Stimulated activated CD4-positive, alpha-beta T cell treated with anti-CD3 and anti-CD28 coated beads, TNF-alpha, amount 100 ng/mL, for 1 hour (primary cell): ENCODE measurements around the gene SLC9A4.

Source experiments
- DNase-seq, 3 donors: peaks; one replicate each; pipeline ENCODE4 v3.0.0-alpha.2; 2020; ENCODE audit warnings: low read depth in 3 of 3, low spot score in 1 of 3

SLC9A4 gene

DNA sequence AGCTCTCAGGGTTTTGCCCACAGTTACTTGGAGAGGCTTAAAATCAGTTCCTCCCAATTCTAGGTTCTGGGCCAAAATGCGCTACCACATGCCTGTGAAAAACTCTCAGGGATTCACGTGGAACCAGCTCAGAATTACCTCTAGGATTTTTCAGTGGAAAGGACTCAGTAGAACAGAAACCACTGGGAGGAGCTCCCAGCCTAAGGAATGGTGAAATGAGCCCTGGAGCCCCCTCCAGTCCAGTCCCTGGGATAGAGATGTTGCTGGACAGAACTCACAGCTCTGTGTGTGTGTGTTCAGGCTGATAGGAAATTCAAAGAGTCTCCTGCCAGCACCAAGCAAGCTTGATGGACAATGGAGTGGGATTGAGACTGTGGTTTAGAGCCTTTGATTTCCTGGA is 21.1 kb upstream of the SLC9A4 start:
- DNase-seq, result no peak

DNA sequence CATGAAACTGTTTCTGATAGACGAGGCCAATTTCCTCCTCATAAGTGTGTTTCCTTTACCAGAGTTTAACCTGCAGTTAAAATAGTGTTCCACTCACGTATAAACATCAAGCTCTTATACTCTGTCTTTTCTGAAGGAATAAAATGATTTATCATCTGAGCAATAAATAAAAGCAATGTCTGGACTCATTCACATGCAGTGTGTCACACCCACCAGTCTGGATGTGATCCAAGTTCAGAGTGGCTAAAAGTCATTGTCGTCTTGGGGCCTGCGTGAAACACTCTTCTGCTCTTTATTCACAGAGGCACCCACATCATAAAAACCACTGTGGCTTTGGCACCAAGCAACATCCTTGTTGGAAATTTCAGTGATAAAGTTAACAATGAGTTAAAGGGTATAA is 19.5 kb upstream of the SLC9A4 start:
- no peak for DNase-seq

DNA sequence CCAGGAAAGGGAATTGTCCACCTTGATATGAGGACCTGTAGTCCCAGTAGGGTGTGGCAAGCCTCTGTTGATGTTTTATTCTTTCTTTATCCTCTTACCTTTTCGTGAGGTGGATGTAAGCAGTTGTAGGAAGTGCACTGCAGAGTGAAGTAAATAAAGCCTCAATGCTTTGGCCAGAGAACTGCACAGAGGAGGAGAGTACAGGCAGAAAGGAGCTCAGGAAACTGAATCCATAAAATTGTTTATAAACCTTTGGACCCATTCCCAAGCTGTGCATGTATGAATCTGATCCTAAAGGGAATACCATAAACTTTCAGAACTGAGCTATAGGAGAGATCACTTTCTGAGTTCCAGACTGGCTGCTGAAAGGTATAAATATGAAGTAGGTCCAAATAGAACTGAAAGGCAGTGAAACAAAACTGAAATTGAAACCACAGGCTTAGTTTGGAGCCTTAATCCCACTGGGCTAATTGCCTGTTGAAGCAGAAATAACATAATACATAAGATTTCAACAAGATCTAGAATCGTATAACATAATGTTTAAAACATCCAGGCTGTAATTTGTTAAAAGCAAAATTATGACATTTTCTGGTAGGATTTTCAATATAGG is 17.9 kb upstream of the SLC9A4 start:
- no peak for DNase-seq

DNA sequence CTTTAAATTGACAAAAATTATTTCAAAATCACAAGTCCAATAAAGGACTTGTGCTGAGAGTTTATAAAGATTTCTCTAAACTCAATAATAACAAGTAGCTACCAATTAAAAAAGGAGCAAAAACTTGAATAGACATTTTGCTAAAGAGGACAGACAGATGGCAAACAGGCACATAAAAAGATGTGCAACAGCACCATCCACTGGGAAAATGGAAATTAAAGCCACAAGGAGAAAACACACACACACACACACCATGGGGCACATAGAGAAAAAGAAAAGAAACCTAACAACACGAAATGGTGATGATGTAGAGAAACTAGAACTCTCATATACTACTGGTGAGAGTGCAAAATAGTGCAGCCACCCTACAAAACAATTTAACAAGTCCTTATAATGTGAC is 12.6 kb upstream of the SLC9A4 start:
- DNase-seq, result no peak

DNA sequence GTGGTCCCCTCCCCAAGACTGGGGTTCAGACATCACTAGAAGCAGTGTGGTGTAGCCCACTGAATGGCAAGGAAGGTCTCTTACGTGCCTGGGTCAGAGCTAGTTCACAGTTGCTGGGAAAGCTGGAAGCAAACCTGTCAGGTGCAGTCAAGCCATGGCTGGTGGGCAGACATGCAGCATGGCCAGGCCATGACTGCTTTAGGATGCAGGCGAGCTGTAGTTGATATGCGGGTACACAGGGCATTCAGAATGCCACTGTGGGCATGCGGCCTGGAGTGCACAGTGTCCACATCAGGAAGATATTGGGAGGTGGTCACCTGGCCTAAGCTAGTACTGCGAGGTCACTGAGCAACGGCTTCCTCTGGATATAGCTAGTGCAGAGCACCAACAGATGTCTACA is 11.8 kb upstream of the SLC9A4 start:
- no peak for DNase-seq

DNA sequence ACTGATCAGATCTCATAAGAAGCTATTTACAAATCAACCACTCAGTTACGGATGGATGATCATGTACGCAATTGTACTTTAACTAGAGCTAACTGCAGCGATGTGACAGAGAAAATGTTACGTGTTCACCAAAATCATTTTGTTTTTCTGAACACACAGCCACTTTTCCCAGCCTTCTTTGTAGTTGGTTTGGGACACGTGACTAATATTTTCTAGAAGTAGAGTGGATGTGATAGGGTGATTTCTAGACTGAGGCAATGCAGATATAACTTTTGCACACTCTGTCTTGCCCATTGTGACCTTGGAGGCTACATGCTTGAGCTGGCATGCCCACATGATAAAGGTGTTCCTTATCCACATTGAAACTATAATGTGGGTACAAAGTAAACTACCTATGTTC is 9.9 kb upstream of the SLC9A4 start:
- no peak for DNase-seq

DNA sequence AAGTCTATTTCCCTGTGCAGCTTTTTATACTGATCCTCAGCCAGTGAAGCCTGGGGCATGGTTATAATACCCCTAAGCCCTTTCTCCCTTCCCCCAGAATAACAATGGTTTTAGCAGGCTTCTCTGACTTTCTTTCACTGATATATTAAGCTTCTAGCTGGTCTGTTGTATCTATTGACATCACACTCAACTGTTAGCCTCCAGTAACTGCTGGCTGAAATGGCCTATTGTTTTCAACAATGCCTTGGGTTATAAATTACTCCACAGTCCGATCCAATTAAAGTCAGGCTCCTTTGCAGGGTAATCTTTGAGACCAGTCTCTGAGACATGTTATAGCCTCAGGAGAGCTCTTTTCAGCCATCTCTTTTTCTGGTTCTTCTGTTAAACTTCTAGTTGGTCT is 2.9 kb upstream of the SLC9A4 start:
- no peak for DNase-seq

DNA sequence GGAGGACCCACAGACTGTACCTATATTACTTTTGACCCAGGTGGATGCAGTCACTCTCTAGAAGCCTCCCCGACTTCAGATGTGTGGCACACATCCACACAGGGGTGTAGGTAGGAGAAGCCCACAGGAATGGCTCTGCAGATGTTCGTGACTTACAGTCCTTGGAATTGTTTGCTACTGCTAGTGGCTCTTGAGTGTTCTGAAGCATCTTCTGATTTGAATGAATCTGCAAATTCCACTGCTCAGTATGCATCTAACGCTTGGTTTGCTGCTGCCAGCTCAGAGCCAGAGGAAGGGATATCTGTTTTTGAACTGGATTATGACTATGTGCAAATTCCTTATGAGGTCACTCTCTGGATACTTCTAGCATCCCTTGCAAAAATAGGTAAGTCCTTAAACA is 605 bp downstream of the SLC9A4 start:
- no peak for DNase-seq

DNA sequence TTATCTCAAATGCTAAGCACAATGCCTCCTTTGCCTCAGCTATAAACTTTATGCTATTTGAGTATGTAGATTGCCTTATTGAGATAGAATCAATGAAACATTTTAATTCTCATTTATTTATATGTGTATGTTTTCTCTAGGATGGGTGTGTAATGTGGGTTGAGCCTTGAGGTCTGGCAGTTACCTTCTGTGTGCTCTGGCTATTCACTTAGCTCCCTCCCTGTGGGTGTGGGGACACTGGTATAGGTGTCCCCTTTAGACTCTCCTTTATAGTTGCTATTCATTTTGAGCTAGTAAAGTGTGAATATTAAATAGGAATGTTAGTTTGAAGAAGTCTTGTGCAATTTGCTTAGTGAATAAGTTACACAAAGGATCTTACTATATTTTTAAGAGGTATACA is 1.8 kb downstream of the SLC9A4 start:
- no peak for DNase-seq

DNA sequence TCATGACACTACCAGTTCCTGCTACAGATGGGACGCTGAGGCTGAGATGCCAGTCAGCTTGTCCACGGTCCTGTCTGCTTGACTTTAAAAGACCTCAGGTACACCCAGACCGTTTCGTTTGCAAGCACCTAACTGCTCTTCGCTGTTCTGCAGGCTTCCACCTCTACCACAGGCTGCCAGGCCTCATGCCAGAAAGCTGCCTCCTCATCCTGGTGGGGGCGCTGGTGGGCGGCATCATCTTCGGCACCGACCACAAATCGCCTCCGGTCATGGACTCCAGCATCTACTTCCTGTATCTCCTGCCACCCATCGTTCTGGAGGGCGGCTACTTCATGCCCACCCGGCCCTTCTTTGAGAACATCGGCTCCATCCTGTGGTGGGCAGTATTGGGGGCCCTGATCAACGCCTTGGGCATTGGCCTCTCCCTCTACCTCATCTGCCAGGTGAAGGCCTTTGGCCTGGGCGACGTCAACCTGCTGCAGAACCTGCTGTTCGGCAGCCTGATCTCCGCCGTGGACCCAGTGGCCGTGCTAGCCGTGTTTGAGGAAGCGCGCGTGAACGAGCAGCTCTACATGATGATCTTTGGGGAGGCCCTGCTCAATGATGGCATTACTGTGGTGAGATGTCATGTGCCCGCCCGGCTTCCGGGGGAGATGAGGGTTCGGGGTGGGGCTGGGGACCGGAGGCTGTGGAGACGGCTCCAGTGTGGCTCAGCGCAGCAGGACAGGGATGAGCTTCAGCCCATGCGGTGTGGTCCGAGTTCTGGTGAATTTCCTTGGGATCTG is 5.9 kb downstream of the SLC9A4 start:
- DNase-seq, result no peak

DNA sequence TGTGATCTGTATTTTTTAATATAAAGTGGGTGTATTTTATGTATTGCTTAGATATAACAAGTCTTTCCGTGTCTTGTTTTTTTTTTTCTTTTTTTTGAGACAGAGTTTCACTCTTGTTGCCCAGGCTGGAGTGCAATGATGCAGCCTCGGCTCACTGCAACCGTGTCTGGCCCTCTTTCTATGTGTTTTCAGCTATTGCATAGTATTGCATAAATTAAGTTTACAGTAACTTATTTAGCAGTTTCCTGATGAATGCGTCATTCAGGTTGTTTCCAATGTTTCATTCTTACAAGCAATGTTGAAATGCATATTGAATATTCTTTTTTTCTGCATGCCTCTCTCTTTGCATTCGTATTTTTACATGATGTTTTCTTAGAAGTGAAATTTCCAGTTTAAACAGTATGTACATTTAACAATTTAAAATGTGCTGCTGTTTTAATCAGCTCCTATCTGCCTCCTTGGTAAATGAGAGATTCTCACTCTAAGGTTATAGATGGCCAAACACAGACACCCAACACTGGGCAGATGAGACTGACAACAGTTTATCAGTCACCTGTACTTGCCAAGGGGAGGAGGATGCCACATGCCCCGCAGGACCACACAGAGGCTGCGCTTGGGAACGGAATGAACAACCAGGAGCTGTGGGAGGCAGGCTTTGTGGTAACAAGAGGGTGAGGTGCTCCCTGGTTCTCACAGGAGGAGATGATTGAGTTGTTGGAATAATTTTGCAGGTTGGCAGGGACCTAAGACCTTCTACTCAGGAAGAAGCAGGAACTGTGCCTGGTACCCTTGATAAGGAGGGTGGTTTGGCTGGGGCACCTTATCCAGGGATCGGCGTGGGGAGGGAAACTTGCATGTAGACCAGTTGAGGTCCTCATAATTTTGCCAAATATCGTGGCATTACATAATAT is 7.5 kb downstream of the SLC9A4 start:
- no peak for DNase-seq

DNA sequence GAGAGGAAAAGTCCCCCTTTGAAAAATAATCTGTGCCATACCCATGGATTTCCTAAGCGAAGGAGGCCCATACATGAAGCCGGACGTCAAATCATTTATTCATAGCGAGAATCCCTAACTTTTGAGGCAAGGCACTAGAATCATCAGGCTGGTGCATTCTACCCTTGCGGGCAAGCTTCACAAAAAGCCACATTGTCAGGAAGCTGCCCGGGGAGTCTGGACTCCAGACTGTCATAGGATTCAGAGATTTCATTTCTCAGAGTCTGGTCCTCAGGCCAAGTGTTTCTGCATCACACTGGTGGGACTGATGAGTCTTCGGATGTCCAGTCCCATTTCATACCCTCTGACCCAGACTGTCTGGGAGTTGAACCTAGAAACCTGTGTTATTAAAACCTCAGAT is 8.9 kb downstream of the SLC9A4 start:
- no peak for DNase-seq

DNA sequence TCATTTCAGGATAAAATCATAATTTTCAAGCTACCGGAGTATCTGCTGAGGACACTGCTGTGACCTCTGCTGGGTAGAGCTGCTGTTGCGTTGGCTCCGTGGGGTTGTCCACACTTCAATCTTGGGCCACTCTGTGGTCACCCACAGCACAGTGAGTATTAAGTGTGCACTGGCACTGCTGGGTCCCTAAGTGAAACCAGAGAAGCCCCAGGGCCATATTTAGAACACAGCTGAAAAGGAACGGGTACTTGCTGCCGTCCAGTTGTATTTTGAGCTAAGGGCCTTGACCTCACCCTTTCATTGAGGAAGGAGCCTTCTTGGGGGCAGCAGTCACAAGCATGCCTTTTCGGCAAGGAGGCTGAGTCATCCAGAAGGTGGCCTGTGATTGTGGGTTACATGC is 10.1 kb downstream of the SLC9A4 start:
- no peak for DNase-seq

DNA sequence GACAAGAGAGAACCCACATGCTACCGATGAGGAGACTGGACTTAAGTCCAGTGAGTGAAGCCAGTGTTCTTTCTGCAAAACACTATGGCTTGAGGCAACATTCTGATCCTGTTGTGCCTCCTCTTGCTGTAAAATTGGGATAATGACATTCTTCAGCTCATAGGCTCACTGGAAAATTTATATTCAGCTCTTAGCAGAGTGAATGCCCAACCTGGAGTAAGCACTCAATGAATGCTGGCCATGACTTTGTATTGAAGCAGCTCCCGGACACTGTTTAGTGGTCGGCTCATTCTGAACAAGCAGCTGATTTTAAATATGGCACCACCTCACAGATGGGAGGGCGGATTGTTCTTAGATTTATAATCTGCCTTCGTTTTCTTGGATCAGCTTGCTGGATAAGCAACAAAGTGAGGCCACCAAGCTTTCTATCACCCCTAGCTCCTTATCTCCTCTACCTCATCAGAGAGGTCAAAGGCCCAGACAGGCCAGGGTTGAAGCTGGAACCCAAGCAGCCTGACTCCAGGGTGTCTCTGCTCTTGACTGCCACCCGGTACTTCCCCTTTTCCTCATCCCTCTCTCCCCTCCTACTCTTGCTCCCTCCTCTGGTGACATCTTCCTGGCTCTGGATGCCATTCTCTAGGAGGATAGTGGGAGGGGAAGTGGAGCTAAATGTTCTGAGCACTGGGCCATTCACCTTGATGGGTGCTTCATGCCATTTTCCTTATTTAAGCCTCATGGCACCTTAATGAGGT is 11.5 kb downstream of the SLC9A4 start:
- no peak for DNase-seq

DNA sequence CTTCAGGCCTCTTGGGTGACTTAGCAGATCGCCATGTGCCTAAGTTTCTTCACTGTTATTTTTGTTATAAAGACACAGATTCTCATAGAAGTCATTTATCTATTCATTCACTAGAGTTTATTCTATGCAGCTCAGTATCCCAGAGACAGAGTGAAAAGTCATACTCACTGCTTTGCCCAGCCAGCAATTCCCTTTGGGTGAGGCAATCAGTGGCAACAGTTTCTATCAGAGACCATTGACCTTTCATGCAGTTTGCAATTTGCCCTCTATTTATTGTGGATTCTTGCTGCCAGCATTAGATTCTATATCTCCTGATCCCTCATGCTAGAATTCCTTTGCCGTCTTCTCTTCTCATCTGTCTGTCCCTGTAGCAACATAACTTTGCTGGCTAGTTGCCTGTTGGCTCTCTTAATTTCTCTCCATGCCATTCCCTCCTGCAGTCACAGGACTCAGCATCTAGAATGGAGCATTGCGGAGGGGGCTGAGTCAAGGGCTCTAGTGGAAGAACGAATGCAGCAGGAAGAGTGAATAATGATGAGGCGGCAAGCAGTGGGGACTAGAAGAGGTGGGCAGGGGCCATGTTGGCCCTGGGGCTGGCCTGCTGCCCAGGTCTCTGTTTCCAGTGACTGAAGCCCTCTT is 12.2 kb downstream of the SLC9A4 start:
- DNase-seq, result no peak

DNA sequence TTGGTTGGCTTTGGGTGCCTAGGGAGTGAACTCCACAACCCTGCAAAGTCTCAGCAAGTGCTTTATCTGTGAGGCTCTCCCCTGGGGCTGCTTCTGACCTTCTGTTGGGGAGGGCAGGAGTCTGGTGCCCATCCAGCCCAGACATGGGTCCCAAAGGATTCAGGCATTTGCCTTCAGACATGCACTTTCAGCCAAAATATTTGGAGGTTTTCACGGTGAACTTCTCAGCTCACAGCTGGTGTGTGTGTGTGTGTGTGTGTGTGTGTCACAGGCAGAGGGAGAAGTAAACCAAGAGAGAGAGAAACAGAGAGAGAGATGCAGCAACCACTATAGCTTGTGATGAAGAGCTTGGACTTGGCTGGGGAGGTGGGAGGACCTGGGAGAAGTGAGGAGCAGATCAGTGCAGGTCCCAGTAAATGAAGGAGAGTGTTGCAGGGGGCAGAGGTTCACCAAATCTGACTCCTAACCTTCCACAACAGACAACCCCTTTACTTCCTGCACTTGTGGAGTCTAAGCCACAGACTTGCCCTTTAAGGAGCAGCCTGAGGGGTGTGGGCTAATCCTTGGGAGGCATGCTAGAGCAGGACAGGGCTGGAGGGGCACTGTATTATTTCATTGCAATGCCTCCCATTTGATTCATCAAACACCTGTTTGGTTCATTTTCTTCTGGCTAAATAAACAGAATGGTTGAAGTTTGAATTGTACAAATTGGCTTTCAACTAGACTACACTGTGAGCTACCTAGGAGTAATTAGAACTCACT is 14.1 kb downstream of the SLC9A4 start:
- DNase-seq, result no peak

DNA sequence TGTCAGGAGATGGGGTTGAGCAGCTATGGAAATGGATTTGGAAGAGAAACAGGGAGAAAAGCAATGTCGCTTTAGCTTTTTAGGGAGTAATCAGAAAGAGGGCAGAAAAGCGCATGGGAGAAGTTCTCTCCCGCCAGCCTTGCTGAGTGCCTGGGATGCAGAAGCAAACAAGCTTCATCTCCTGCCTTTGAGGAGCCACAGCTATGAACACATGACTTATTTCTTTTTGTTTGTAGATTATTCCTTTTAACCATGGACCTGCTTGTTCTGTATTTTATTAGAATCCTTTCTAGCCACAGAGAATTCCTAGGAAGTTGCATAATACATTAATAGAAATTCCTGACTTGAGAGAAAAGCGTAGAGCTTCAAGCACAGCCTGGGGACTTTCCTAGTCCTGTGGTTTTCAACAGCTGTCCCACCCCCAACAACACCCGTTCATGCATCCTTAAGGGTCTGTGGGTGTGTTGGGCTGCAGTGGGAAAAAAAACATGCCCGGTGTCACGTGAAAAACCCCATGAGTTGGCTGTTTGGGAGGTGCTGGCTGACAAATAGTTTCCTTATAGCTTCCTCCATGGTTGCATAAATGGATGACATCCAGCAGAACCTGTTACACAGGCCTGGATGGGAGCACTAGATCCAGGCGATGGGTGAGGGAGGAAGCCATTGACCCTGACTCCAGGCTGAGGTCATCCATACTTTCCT is 14.9 kb downstream of the SLC9A4 start:
- no peak for DNase-seq

DNA sequence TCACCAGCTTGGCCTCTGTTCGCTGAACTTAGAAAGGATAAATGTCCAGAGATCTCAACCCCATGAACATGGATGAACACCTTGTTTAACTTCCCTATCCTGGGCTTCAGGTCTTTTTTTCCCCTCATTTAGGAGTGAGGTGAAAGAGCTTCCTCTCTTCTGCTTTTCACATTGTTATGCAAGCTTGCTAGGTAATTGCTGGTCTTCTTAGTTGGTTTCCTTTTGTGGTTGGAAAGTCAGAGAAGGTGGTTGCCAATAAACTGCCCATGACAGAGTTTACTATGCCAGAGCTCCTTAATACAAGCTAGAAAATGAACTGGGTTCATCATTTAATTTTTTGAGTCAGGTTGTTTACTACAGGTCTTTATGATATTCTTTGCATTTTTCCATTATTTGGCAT is 16.6 kb downstream of the SLC9A4 start:
- DNase-seq, result no peak

DNA sequence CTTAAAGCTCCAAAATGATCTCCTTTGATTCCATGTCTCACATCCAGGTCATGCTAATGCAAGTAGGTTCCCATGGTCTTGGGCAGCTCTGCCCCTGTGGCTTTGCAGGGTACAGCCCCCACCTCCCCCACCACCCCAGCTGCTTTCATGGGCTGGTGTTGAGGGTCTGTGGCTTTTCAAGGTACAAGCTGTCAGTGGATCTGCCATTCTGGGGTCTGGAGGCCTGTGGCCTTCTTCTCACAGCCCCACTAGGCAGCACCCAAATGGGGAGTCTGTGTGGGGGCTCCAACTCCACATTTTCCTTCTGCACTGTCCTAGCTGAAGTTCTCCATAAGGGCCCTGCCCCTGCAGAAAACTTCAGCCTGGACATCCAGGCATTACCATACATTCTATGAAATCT is 19.0 kb downstream of the SLC9A4 start:
- DNase-seq, result no peak

DNA sequence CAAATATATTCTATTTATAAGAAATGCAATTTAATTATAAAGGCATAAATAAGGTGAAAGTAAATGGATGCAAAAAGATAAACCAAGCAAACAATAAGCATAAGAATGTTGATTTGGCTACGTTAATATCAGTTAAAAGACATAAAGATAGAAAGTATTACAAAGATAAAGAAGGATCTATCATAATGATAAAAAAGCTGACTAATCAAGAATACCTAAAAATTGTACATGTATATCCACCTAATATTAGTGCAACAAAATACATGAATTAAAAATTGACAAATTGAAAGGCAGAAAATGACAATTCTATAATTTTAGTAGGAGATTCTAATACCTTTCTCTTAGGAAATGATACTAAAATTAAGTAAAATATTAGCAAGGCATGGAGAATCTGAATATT is 21.5 kb downstream of the SLC9A4 start:
- DNase-seq, result no peak
